LNCAP (cell line): Measurements from ENCODE around the gene KLK7.

ENCODE experiments used
- CTCF ChIP-seq: fragments of 450-650 bp; IDR thresholded peaks from 2 replicates; pipeline ENCODE4 v1.5.1; 2017; ENCODE audit warnings: mild to moderate bottlenecking

Gene KLK7

GRCh38 chr19:50983625-50984292 is at the start of gene KLK7:
Gene KLK7 (minus strand): TSS chr19:50983917. CDS start chr19:50982399, 1,518 bp downstream.
- TF ChIP-seq CTCF = no peak

- no peak for TF ChIP-seq CTCF
These were observed 48.1 kb upstream of the KLK7 start for GRCh38 chr19:51031880-51032225.

- no peak for TF ChIP-seq CTCF
These were observed 47.6 kb upstream of the KLK7 start for GRCh38 chr19:51031220-51031879.

GRCh38 chr19:51030631-51031030 is 46.9 kb upstream of the KLK7 start:
- TF ChIP-seq CTCF = no peak

- TF ChIP-seq CTCF = no peak
These were observed 46.0 kb upstream of the KLK7 start for GRCh38 chr19:51029718-51030117.

- no peak for TF ChIP-seq CTCF
These were observed 44.2 kb upstream of the KLK7 start for GRCh38 chr19:51027873-51028272.

- TF ChIP-seq CTCF = no peak
These were observed 43.5 kb upstream of the KLK7 start for GRCh38 chr19:51027126-51027806.
